ENCODE measurements around the gene APEH.

DNA sequence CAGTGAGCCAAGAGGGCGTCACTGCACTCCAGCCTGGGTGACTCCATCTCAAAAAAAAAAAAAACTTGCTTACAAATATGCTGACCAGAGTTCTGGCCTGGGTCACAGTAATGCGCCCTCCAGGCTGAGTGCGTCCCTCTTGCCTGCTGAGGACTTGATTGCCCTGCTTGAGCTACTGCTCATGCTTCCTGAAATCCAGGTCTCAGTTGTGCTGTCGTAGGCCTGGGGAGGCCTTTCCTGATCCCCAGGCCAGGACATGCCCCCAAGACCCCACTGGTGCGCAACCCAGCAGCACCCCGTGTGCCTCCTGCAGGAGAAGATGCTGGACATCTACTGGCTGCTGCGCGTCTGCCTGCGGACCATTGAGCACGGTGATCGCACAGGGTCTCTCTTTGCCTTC is 38.0 kb downstream of the APEH start:
- no peak for TF ChIP-seq EP300 (IDR thresholded peaks at IDR 0.05; ENCODE audit: borderline replicate concordance)
- TF ChIP-seq TEAD4 (IDR thresholded peaks at IDR 0.05), result no peak
- TF ChIP-seq, protein P1, sequence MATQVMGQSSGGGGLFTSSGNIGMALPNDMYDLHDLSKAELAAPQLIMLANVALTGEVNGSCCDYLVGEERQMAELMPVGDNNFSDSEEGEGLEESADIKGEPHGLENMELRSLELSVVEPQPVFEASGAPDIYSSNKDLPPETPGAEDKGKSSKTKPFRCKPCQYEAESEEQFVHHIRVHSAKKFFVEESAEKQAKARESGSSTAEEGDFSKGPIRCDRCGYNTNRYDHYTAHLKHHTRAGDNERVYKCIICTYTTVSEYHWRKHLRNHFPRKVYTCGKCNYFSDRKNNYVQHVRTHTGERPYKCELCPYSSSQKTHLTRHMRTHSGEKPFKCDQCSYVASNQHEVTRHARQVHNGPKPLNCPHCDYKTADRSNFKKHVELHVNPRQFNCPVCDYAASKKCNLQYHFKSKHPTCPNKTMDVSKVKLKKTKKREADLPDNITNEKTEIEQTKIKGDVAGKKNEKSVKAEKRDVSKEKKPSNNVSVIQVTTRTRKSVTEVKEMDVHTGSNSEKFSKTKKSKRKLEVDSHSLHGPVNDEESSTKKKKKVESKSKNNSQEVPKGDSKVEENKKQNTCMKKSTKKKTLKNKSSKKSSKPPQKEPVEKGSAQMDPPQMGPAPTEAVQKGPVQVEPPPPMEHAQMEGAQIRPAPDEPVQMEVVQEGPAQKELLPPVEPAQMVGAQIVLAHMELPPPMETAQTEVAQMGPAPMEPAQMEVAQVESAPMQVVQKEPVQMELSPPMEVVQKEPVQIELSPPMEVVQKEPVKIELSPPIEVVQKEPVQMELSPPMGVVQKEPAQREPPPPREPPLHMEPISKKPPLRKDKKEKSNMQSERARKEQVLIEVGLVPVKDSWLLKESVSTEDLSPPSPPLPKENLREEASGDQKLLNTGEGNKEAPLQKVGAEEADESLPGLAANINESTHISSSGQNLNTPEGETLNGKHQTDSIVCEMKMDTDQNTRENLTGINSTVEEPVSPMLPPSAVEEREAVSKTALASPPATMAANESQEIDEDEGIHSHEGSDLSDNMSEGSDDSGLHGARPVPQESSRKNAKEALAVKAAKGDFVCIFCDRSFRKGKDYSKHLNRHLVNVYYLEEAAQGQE (IDR thresholded peaks at IDR 0.05; ENCODE audit: low read depth), result no peak
- TF ChIP-seq CREB1 (IDR thresholded peaks at IDR 0.05; ENCODE audit: low read depth), result no peak
- TF ChIP-seq YY1 (IDR thresholded peaks at IDR 0.05; ENCODE audit: low read depth), result no peak
- TF ChIP-seq CEBPB (IDR thresholded peaks at IDR 0.05), result no peak
- no peak for TF ChIP-seq EGR1 (IDR thresholded peaks at IDR 0.05)
- no peak for TF ChIP-seq ZBTB7A (IDR thresholded peaks at IDR 0.05; ENCODE audit: low read depth)
